A549 (cell line): ENCODE measurements around the gene MTO1. TPM values are rescaled to one million over a fixed set of nuclear protein-coding genes. Genes with fewer than 3 reads are reported as not detected.

Experiments
- ATAC-seq, 2 experiments: fragments of 200-7000 bp in 1 of 2; fragments of >200 bp in 1 of 2; cut with Nextera tagmentation in 1 of 2; cut with Tn5 transposase in 1 of 2; 3 replicates each; pipeline versions ENCODE4 v1.8.0 to v1.9.1; 2018 to 2020; ENCODE audit warnings: mild to moderate bottlenecking in 1 of 2, moderate library complexity in 1 of 2
- CTCF ChIA-PET: fragments of 300-600 bp; sonication (Branson Sonifier 250); formaldehyde crosslinking; extraction: SDS; loops from one replicate; lab custom pipeline; 2021; ENCODE audit warnings: antibody characterized with exemption, inconsistent platforms; lab: Yijun Ruan, JAX
- POLR2A ChIA-PET: fragments of 350-600 bp; formaldehyde crosslinking; extraction: SDS; loops from one replicate; lab custom pipeline; 2021; ENCODE audit warnings: antibody characterized with exemption, inconsistent platforms; lab: Yijun Ruan, JAX
- DNase-seq, 2 experiments: peaks; one replicate each; pipeline versions ENCODE4 v3.0.0 to v3.0.0-alpha.2; 2011 to 2016; ENCODE audit warnings: low read depth in 1 of 2, low spot score in 1 of 2
- FAIRE-seq: peaks from 2 replicates; lab custom pipeline; 2011; peaks lifted over from hg19 to GRCh38; lab: Jason Lieb, UNC
- H3K27ac ChIP-seq, 2 experiments: fragments of >200 bp; sonication (Bioruptor Twin); formaldehyde crosslinking; 3 replicates each; pipeline ENCODE4 v1.5.1; 2016 to 2017
- H3K4me1 ChIP-seq: fragments of >200 bp; sonication (Bioruptor Twin); formaldehyde crosslinking; 3 replicates; pipeline ENCODE4 v1.6.1; 2016
- H3K4me2 ChIP-seq: fragments of >200 bp; sonication (Bioruptor Twin); formaldehyde crosslinking; 3 replicates; pipeline ENCODE4 v1.6.1; 2016
- H3K4me3 ChIP-seq: fragments of >200 bp; sonication (Bioruptor Twin); formaldehyde crosslinking; 3 replicates; pipeline ENCODE4 v1.5.1; 2016
- H3K9me3 ChIP-seq: fragments of >200 bp; sonication (Bioruptor Twin); formaldehyde crosslinking; 3 replicates; pipeline ENCODE4 v1.6.1; 2016
- BHLHE40 ChIP-seq: IDR thresholded peaks from 2 replicates; pipeline ENCODE4 v1.6.1; 2012; ENCODE audit warnings: low read depth, low read length, inconsistent platforms
- FOSB ChIP-seq: fragments of 250-450 bp; sonication (Bioruptor Pico); IDR thresholded peaks from 2 replicates; pipeline ENCODE4 v1.5.0; 2020; ENCODE audit warnings: mild to moderate bottlenecking, moderate library complexity
- FOSL2 ChIP-seq, 2 experiments: fragments of 450-650 bp in 1 of 2; fragments of >200 bp in 1 of 2; sonication (Bioruptor Twin) in 1 of 2; formaldehyde crosslinking; IDR thresholded peaks; 2 replicates each; pipeline versions ENCODE4 v1.5.0 to v1.6.1; 2016 to 2020; ENCODE audit warnings: mild to moderate bottlenecking in 1 of 2, moderate library complexity in 1 of 2
- FOXS1 ChIP-seq: fragments of 250-450 bp; sonication (Bioruptor Pico); IDR thresholded peaks from 2 replicates; pipeline ENCODE4 v1.5.0; 2020; ENCODE audit warnings: mild to moderate bottlenecking, moderate library complexity
- GATA3 ChIP-seq: IDR thresholded peaks from 2 replicates; pipeline ENCODE4 v1.6.1; 2012; ENCODE audit warnings: borderline replicate concordance
- HOXA7 ChIP-seq: fragments of 250-450 bp; sonication (Bioruptor Pico); IDR thresholded peaks from 2 replicates; pipeline ENCODE4 v1.5.0; 2020; ENCODE audit warnings: mild to moderate bottlenecking, moderate library complexity
- HOXB13 ChIP-seq: fragments of 250-450 bp; sonication (Bioruptor Pico); IDR thresholded peaks from 2 replicates; pipeline ENCODE4 v1.5.0; 2020; ENCODE audit warnings: low read depth, mild to moderate bottlenecking, moderate library complexity
- KDM1A ChIP-seq: fragments of 200-600 bp; sonication (generic); IDR thresholded peaks from 2 replicates; pipeline ENCODE4 v1.6.1; 2016; ENCODE audit warnings: low read depth, mild to moderate bottlenecking
- MAFK ChIP-seq: fragments of 450-650 bp; IDR thresholded peaks from 2 replicates; pipeline ENCODE4 v1.6.1; 2014; ENCODE audit not compliant: partially characterized antibody
- MYC ChIP-seq: IDR thresholded peaks from 2 replicates; pipeline ENCODE4 v1.6.1; 2012; ENCODE audit warnings: mild to moderate bottlenecking, inconsistent platforms, low read length, improper control_type of control experiment, borderline replicate concordance
- NPAS2 ChIP-seq: fragments of 250-450 bp; sonication (Bioruptor Pico); IDR thresholded peaks from 2 replicates; pipeline ENCODE4 v1.8.0; 2022; ENCODE audit warnings: mild to moderate bottlenecking, moderate library complexity, borderline replicate concordance
- NR3C1 ChIP-seq: fragments of >200 bp; sonication (Bioruptor Twin); formaldehyde crosslinking; IDR thresholded peaks from 3 replicates; pipeline ENCODE4 v1.6.1; 2017
- PHF8 ChIP-seq: fragments of 200-600 bp; sonication (generic); IDR thresholded peaks from 2 replicates; pipeline ENCODE4 v1.6.1; 2016; ENCODE audit warnings: low read depth, mild to moderate bottlenecking, antibody characterized with exemption, moderate library complexity, borderline replicate concordance
- POLR2A ChIP-seq: IDR thresholded peaks from 2 replicates; pipeline ENCODE4 v1.6.1; 2012; ENCODE audit warnings: mild to moderate bottlenecking, low read length
- RAD21 ChIP-seq, 2 experiments: fragments of >200 bp in 1 of 2; sonication (Bioruptor Twin) in 1 of 2; formaldehyde crosslinking in 1 of 2; IDR thresholded peaks in 1 of 2; conservative IDR thresholded peaks in 1 of 2; 2 replicates in 1 of 2; 3 replicates in 1 of 2; pipeline ENCODE4 v1.6.1; 2012 to 2018; ENCODE audit warnings: inconsistent platforms in 1 of 2
- SMC3 ChIP-seq: fragments of >200 bp; sonication (Bioruptor Twin); formaldehyde crosslinking; IDR thresholded peaks from 3 replicates; pipeline ENCODE4 v1.6.1; 2018; ENCODE audit warnings: inconsistent platforms
- SREBF2 ChIP-seq: fragments of 450-650 bp; IDR thresholded peaks from 2 replicates; pipeline ENCODE4 v1.6.1; 2014; ENCODE audit warnings: mild to moderate bottlenecking, moderate library complexity
- TP53 ChIP-seq: fragments of 250-450 bp; sonication (Bioruptor Pico); IDR thresholded peaks from 2 replicates; pipeline ENCODE4 v1.5.0; 2021; ENCODE audit warnings: mild to moderate bottlenecking, moderate library complexity
- ZFP36 ChIP-seq: fragments of 450-650 bp; IDR thresholded peaks from 2 replicates; pipeline ENCODE4 v1.6.1; 2014; ENCODE audit warnings: borderline replicate concordance; ENCODE audit not compliant: partially characterized antibody
- WGBS: methylation state at CpG from one replicate; pipeline ENCODE4 v1.1.6; 2017; ENCODE audit errors: missing lambda C conversion rate; 5-methylcytosine and 5-hydroxymethylcytosine counted together
- polyA plus RNA-seq, 4 experiments: library from polyadenylated mRNA; depleted of rRNA in 3 of 4; stranded (reverse); fragments of >200 nt; fragmentation: RNase III in 1 of 4; extraction: RNeasy Plus Mini Kit Qiagen cat#74134 plus additional on column Dnase treatment in 1 of 4; gene quantifications; 2 replicates in 3 of 4; 3 replicates in 1 of 4; pipeline ENCODE4 v1.2.3, GENCODE V29; 2011 to 2017
- TF ChIP-seq, protein P1 (sequence below): fragments of >200 bp; sonication (Bioruptor Twin); formaldehyde crosslinking; IDR thresholded peaks from 3 replicates; pipeline ENCODE4 v1.6.1; 2016
- TF ChIP-seq, protein P2 (sequence below): fragments of 250-450 bp; sonication (Bioruptor Pico); IDR thresholded peaks from 2 replicates; pipeline ENCODE4 v1.5.0; 2021; ENCODE audit warnings: mild to moderate bottlenecking, moderate library complexity, borderline replicate concordance
- TF ChIP-seq, protein P3 (sequence below): IDR thresholded peaks from 2 replicates; pipeline ENCODE4 v1.6.1; 2012
- TF ChIP-seq, protein P4 (sequence below): fragments of >200 bp; sonication (Bioruptor Twin); formaldehyde crosslinking; IDR thresholded peaks from 2 replicates; pipeline ENCODE4 v1.6.1; 2016
- TF ChIP-seq, protein P5 (sequence below): fragments of 200-600 bp; sonication (generic); IDR thresholded peaks from 2 replicates; pipeline ENCODE4 v1.6.1; 2016; ENCODE audit warnings: antibody characterized with exemption, mild to moderate bottlenecking, moderate library complexity

The MTO1 gene
- polyA plus RNA-seq, 2 of the 4 experiments (the other 2 are of a cell fraction): 12.8 to 19.9 TPM

DNA sequence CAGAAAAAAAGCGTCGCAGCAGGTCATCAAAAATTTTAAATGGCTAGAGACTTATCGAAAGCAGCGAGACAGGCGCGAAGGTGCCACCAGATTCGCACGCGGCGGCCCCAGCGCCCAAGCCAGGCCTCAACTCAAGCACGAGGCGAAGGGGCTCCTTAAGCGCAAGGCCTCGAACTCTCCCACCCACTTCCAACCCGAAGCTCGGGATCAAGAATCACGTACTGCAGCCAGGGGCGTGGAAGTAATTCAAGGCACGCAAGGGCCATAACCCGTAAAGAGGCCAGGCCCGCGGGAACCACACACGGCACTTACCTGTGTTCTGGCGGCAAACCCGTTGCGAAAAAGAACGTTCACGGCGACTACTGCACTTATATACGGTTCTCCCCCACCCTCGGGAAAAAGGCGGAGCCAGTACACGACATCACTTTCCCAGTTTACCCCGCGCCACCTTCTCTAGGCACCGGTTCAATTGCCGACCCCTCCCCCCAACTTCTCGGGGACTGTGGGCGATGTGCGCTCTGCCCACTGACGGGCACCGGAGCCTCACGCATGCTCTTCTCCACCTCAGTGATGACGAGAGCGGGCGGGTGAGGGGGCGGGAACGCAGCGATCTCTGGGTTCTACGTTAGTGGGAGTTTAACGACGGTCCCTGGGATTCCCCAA lies 59.3 kb downstream of the MTO1 start, which contains the start of gene EEF1A1 (continued):
- peak; percentile 65; the same call in 1 of the 2 replicates for TF ChIP-seq HOXB13 (CRISPR knock-in tag)

DNA sequence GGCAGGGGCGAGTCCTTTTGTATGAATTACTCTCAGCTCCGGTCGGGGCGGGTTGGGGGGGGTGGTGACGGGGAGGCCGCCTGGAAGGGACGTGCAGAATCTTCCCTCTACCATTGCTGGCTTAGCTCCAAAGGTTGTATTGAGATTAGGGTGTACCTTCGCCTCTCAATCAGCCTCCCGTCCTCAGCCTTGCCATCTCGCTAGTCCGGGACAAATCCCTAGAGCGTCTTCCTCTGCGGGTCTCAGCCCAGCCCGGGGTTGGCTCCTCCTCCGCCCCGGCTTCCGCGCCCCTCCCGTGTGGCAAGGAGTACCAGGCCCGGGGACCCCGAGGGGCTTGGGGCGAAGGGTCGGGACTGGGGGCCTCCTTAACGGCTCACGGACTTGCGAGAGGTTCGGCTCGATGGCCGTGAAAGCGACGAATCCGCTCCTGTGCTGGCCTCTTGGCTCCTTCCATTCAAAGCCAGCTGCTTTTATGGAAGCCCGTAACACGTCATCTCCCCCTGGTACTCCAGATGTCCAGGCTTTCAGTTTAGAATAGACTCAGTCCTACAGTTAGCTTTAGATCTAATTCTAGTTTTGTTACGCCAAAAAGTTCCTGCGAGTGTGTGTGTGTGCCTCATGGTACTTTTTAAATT lies 59.9 kb downstream of the MTO1 start:
- DNase-seq: peak in 1 of 2 experiments; percentile 47
- Histone ChIP-seq H3K4me2 (peak overlapping the region; percentile 84), H3K4me3 (peak overlapping the region; percentile 79)
- TF ChIP-seq, protein P1, sequence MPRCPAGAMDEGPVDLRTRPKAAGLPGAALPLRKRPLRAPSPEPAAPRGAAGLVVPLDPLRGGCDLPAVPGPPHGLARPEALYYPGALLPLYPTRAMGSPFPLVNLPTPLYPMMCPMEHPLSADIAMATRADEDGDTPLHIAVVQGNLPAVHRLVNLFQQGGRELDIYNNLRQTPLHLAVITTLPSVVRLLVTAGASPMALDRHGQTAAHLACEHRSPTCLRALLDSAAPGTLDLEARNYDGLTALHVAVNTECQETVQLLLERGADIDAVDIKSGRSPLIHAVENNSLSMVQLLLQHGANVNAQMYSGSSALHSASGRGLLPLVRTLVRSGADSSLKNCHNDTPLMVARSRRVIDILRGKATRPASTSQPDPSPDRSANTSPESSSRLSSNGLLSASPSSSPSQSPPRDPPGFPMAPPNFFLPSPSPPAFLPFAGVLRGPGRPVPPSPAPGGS: no peak
- TF ChIP-seq PHF8 (peak; percentile 45; the same call in 1 of the 2 replicates), BHLHE40 (no peak), SREBF2 (no peak), FOXS1 (CRISPR knock-in tag) (no peak), TP53 (CRISPR knock-in tag) (peak; percentile 75; the same call in 1 of the 2 replicates), POLR2A (peak; percentile 36), MYC (peak; percentile 31; the same call in 1 of the 2 replicates), GATA3 (no peak), HOXA7 (CRISPR knock-in tag) (no peak), NPAS2 (0 out of 2 replicates have a peak, but pooled peaks have one; percentile 15), FOSL2 (IDR thresholded peaks at IDR 0.05) (no peak), FOSL2 (CRISPR knock-in tag; IDR thresholded peaks at IDR 0.05) (0 out of 2 replicates have a peak, but pooled peaks have one; percentile 2), MAFK (no peak), FOSB (CRISPR knock-in tag) (no peak), KDM1A (no peak), NR3C1 (no peak), RAD21 (conservative IDR thresholded peaks at IDR 0.05 in 1 of 2, IDR thresholded peaks at IDR 0.05 in 1 of 2) (no peak), ZFP36 (no peak), SMC3 (peak; percentile 20; the same call in 1 of the 3 replicates)
- TF ChIP-seq, protein P2, sequence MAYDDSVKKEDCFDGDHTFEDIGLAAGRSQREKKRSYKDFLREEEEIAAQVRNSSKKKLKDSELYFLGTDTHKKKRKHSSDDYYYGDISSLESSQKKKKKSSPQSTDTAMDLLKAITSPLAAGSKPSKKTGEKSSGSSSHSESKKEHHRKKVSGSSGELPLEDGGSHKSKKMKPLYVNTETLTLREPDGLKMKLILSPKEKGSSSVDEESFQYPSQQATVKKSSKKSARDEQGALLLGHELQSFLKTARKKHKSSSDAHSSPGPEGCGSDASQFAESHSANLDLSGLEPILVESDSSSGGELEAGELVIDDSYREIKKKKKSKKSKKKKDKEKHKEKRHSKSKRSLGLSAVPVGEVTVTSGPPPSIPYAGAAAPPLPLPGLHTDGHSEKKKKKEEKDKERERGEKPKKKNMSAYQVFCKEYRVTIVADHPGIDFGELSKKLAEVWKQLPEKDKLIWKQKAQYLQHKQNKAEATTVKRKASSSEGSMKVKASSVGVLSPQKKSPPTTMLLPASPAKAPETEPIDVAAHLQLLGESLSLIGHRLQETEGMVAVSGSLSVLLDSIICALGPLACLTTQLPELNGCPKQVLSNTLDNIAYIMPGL (CRISPR knock-in tag): no peak
- TF ChIP-seq, protein P3, sequence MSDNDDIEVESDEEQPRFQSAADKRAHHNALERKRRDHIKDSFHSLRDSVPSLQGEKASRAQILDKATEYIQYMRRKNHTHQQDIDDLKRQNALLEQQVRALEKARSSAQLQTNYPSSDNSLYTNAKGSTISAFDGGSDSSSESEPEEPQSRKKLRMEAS: no peak
- TF ChIP-seq, protein P4, sequence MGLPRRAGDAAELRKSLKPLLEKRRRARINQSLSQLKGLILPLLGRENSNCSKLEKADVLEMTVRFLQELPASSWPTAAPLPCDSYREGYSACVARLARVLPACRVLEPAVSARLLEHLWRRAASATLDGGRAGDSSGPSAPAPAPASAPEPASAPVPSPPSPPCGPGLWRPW: no peak
- TF ChIP-seq, protein P5, sequence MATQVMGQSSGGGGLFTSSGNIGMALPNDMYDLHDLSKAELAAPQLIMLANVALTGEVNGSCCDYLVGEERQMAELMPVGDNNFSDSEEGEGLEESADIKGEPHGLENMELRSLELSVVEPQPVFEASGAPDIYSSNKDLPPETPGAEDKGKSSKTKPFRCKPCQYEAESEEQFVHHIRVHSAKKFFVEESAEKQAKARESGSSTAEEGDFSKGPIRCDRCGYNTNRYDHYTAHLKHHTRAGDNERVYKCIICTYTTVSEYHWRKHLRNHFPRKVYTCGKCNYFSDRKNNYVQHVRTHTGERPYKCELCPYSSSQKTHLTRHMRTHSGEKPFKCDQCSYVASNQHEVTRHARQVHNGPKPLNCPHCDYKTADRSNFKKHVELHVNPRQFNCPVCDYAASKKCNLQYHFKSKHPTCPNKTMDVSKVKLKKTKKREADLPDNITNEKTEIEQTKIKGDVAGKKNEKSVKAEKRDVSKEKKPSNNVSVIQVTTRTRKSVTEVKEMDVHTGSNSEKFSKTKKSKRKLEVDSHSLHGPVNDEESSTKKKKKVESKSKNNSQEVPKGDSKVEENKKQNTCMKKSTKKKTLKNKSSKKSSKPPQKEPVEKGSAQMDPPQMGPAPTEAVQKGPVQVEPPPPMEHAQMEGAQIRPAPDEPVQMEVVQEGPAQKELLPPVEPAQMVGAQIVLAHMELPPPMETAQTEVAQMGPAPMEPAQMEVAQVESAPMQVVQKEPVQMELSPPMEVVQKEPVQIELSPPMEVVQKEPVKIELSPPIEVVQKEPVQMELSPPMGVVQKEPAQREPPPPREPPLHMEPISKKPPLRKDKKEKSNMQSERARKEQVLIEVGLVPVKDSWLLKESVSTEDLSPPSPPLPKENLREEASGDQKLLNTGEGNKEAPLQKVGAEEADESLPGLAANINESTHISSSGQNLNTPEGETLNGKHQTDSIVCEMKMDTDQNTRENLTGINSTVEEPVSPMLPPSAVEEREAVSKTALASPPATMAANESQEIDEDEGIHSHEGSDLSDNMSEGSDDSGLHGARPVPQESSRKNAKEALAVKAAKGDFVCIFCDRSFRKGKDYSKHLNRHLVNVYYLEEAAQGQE: no peak
- TF ChIP-seq, all 56 proteins: peak for 7
- ATAC-seq (peak; percentile 76 to 82), FAIRE-seq (no peak)
- Histone ChIP-seq H3K4me1 (peaks cover 24% of the 10 kb centered on the region), H3K27ac (peak overlapping the region; percentile 94 to 99), H3K9me3 (no peaks in the 10 kb centered on the region)
- 0% methylated on average over 19 of the region's 36 CpGs for WGBS
- ChIA-PET CTCF (interaction anchor here (1.0 to 6.1 kb wide), 4 partner anchors 59 to 90 kb away, joined by 3 to 40 read pairs (median 17); no protein-coding TSS in a partner anchor), POLR2A (interaction anchor here (0.8 to 5.2 kb wide), 17 partner anchors 11 to 132 kb away, joined by 3 to 115 read pairs (median 5); partner anchors contain the start of genes CGAS, MTO1 and SLC17A5)
